ENCODE data around the gene GLYATL2. TPM values are rescaled to one million over a fixed set of nuclear protein-coding genes. Genes with fewer than 3 reads are reported as not detected.

Gene GLYATL2
- total and polyA plus RNA-seq, 10 of the 15 experiments (the other 5 are each of a cell fraction or from before 2014, with no cell fraction given), result 0.13 to 0.97 (median 0.49) TPM

- BruUV-seq (replicated peaks), result no TSS peak
- Histone ChIP-seq H3K79me2 (ENCODE audit: control insufficient read depth, insufficient read depth, low read length) (no peaks in the 10 kb centered on the region), H4K20me1 (ENCODE audit: control insufficient read depth, insufficient read depth) (no peaks in the 10 kb centered on the region), H2AFZ (ENCODE audit: control insufficient read depth, low read depth, low read length) (no peak overlapping the region), H3K27ac (ENCODE audit: control insufficient read depth, insufficient read depth) (no peak overlapping the region), H3K36me3 (ENCODE audit: control insufficient read depth in 2 of 2, insufficient read depth in 2 of 2, low read length in 1 of 2) (no peaks in the 10 kb centered on the region), H3K4me3 (no peak overlapping the region), H3K4me2 (ENCODE audit: control insufficient read depth, insufficient read depth) (no peak overlapping the region), H3K9ac (ENCODE audit: control insufficient read depth, insufficient read depth, low read length) (no peak overlapping the region), H3K27me3 (replicated peaks in 1 of 2; ENCODE audit: control insufficient read depth in 2 of 2, insufficient read depth in 2 of 2, low read length in 1 of 2) (no peaks in the 10 kb centered on the region), H3K9me3 (replicated peaks; ENCODE audit: control insufficient read depth, insufficient read depth, low read length) (no peaks in the 10 kb centered on the region), H3K4me1 (ENCODE audit: control insufficient read depth, insufficient read depth, low read length) (no peaks in the 10 kb centered on the region)
- in situ Hi-C loops (cut with MboI), result no loop called here
- intact Hi-C loops (cut with micrococcal nuclease; ENCODE audit: unreplicated experiment), result loop anchor here (5.0 kb wide), 1 partner anchor 53 kb away; no protein-coding TSS in a partner anchor
- CTCF ChIA-PET, result no interaction called here
- TF ChIP-seq PKNOX1 (IDR thresholded peaks at IDR 0.05) (no peak), SIX5 (IDR thresholded peaks at IDR 0.05; ENCODE audit: low read depth, low read length, severe bottlenecking) (no peak), RAD21 (IDR thresholded peaks at IDR 0.05; ENCODE audit: insufficient read depth, low read depth, low read length) (no peak), SREBF2 (IDR thresholded peaks at IDR 0.05; ENCODE audit: low read length) (no peak), MAX (IDR thresholded peaks at IDR 0.05; ENCODE audit: low read depth, low read length) (no peak), TCF3 (IDR thresholded peaks at IDR 0.05; ENCODE audit: borderline replicate concordance, insufficient read depth, low read depth, low read length) (no peak), HDAC6 (IDR thresholded peaks at IDR 0.05; ENCODE audit: unreplicated experiment) (no peak), MEF2A (IDR thresholded peaks at IDR 0.05; ENCODE audit: insufficient read depth, low read depth, low read length) (no peak), GABPA (IDR thresholded peaks at IDR 0.05; ENCODE audit: low read depth) (no peak), ZNF384 (IDR thresholded peaks at IDR 0.05; ENCODE audit: borderline replicate concordance, low read depth, low read length) (no peak), ZBTB40 (IDR thresholded peaks at IDR 0.05; ENCODE audit: borderline replicate concordance) (no peak), ZNF622 (IDR thresholded peaks at IDR 0.05) (no peak)
- ATAC-seq, result no peak
- POLR2A ChIA-PET, result no interaction called here
- SMC1A ChIA-PET (ENCODE audit: uncharacterized antibody, unreplicated experiment), result no interaction called here
- no peak for FAIRE-seq
- RAD21 ChIA-PET (ENCODE audit: unreplicated experiment), result no interaction called here
- DNase-seq (ENCODE audit: low read depth, low spot score), result no peak
Observed at GRCh38 chr11:58829786-58830185, 14.7 kb downstream of the GLYATL2 start.

All from GM12878 (cell line).